IMR-90 (cell line): Measurements from ENCODE around the gene SNX25.

Experiments used
- BHLHE40 ChIP-seq: fragments of 150-350 bp; IDR thresholded peaks from 2 replicates; pipeline ENCODE4 v1.6.1; 2016; ENCODE audit warnings: mild to moderate bottlenecking, low read depth, low read length
- CHD1 ChIP-seq: IDR thresholded peaks from 2 replicates; pipeline ENCODE4 v1.6.1; 2012; ENCODE audit warnings: low read depth, low read length, improper control_type of control experiment
- CTCF ChIP-seq: conservative IDR thresholded peaks from 2 replicates; pipeline ENCODE4 v1.5.1; 2012; ENCODE audit warnings: mild to moderate bottlenecking, low read depth, low read length, improper control_type of control experiment
- FOS ChIP-seq: fragments of 150-350 bp; IDR thresholded peaks from 2 replicates; pipeline ENCODE4 v1.6.1; 2016; ENCODE audit warnings: low read depth, low read length
- MAFK ChIP-seq: IDR thresholded peaks from 2 replicates; pipeline ENCODE4 v1.6.1; 2012; ENCODE audit warnings: low read depth, low read length, improper control_type of control experiment
- MAZ ChIP-seq: IDR thresholded peaks from 2 replicates; pipeline ENCODE4 v1.6.1; 2012; ENCODE audit warnings: low read depth, mild to moderate bottlenecking, low read length, improper control_type of control experiment, moderate library complexity, borderline replicate concordance
- MXI1 ChIP-seq: IDR thresholded peaks from 2 replicates; pipeline ENCODE4 v1.6.1; 2012; ENCODE audit warnings: low read depth, mild to moderate bottlenecking, low read length, moderate library complexity, borderline replicate concordance
- POLR2A ChIP-seq: IDR thresholded peaks from 2 replicates; pipeline ENCODE4 v1.6.1; 2012; ENCODE audit warnings: mild to moderate bottlenecking, low read depth, low read length
- RAD21 ChIP-seq: IDR thresholded peaks from 2 replicates; pipeline ENCODE4 v1.6.1; 2012; ENCODE audit warnings: low read length, improper control_type of control experiment
- RFX5 ChIP-seq: IDR thresholded peaks from 2 replicates; pipeline ENCODE4 v1.8.0; 2012; ENCODE audit warnings: low read depth, mild to moderate bottlenecking, low read length, moderate library complexity

GRCh38 chr4:185282968-185283367 is 73.6 kb downstream of the SNX25 start:
- TF ChIP-seq RAD21, result no peak
- no peak for TF ChIP-seq POLR2A
- no peak for TF ChIP-seq FOS
- no peak for TF ChIP-seq CTCF
- no peak for TF ChIP-seq MAFK
- no peak for TF ChIP-seq CHD1
- no peak for TF ChIP-seq MXI1
- TF ChIP-seq BHLHE40, result no peak
- no peak for TF ChIP-seq RFX5
- TF ChIP-seq MAZ, result no peak
